ENCODE measurements around the gene AVPI1. TPM values are rescaled to one million over a fixed set of nuclear protein-coding genes. Genes with fewer than 3 reads are reported as not detected.

The AVPI1 gene
- total and polyA plus RNA-seq, 10 of the 15 experiments (the other 5 are each of a cell fraction or from before 2014, with no cell fraction given), result 0.08 to 1.4 (median 0.84) TPM

- TF ChIP-seq RELB (IDR thresholded peaks at IDR 0.05; ENCODE audit: low read depth) (no peak), BRCA1 (IDR thresholded peaks at IDR 0.05; ENCODE audit: low read depth, low read length) (no peak), CREM (IDR thresholded peaks at IDR 0.05; ENCODE audit: low read depth) (no peak), MXI1 (IDR thresholded peaks at IDR 0.05; ENCODE audit: low read depth, low read length) (no peak), MYC (IDR thresholded peaks at IDR 0.05; ENCODE audit: insufficient read depth, insufficient read length, insufficient replicate concordance, low read length, severe bottlenecking) (no peak), DPF2 (IDR thresholded peaks at IDR 0.05) (no peak), ZNF687 (IDR thresholded peaks at IDR 0.05) (no peak), POLR2AphosphoS5 (IDR thresholded peaks at IDR 0.05; ENCODE audit: low read length) (no peak)
Measured at GRCh38 chr10:97667463-97667862, 19.6 kb downstream of the AVPI1 start (continued).
